ENCODE measurements around the gene PSD4. TPM values are rescaled to one million over a fixed set of nuclear protein-coding genes. Genes with fewer than 3 reads are reported as not detected.

The PSD4 gene
- total and polyA plus RNA-seq, 2 of the 8 experiments (the other 6 are each of a cell fraction or from before 2014, with no cell fraction given), result 0.53 to 1.2 TPM

GRCh38 chr2:113200736-113201490 is 27.1 kb downstream of the PSD4 start:
- Histone ChIP-seq H4K91ac (replicated peaks; ENCODE audit: insufficient read length, low read length) (no peak overlapping the region), H3K4me2 (ENCODE audit: insufficient read depth in 1 of 2, low read depth in 2 of 2, low read length in 2 of 2) (no peak overlapping the region), H2BK20ac (ENCODE audit: low read length) (no peak overlapping the region), H2AK5ac (ENCODE audit: low read depth, low read length) (no peak overlapping the region), H3K4me3 (ENCODE audit: extremely low read depth in 1 of 4, insufficient read depth in 2 of 4, low read depth in 3 of 4, low read length in 4 of 4) (no peak overlapping the region), H3K56ac (replicated peaks; ENCODE audit: insufficient read length, low read depth, low read length) (no peak overlapping the region), H3K14ac (ENCODE audit: insufficient read length) (no peak overlapping the region), H3K9me3 (ENCODE audit: insufficient read depth in 2 of 2, low read depth in 1 of 2, low read length in 1 of 2) (no peaks in the 10 kb centered on the region), H2AFZ (ENCODE audit: low read length) (no peak overlapping the region), H3K18ac (ENCODE audit: extremely low read depth, low read length) (no peak overlapping the region), H4K8ac (ENCODE audit: extremely low read depth, insufficient read depth, low read length) (no peak overlapping the region), H2BK15ac (ENCODE audit: low read length) (no peak overlapping the region), H3K23ac (ENCODE audit: insufficient read length) (no peak overlapping the region), H2BK120ac (replicated peaks; ENCODE audit: low read depth, low read length) (no peak overlapping the region), H3K79me1 (ENCODE audit: low read depth, low read length) (no peaks in the 10 kb centered on the region), H3K79me2 (ENCODE audit: control insufficient read depth in 1 of 2, insufficient read depth in 2 of 2, low read length in 2 of 2) (no peaks in the 10 kb centered on the region), H2BK5ac (ENCODE audit: low read depth, low read length) (no peak overlapping the region), H3K36me3 (ENCODE audit: control insufficient read depth in 2 of 4, insufficient read depth in 4 of 4, low read length in 3 of 4) (no peaks in the 10 kb centered on the region), H3K4ac (replicated peaks; ENCODE audit: insufficient read length, low read depth, low read length) (no peak overlapping the region), H4K20me1 (replicated peaks in 1 of 2; ENCODE audit: control insufficient read depth in 1 of 2, insufficient read depth in 2 of 2, low read length in 2 of 2) (no peaks in the 10 kb centered on the region), H4K5ac (ENCODE audit: insufficient read length, low read depth, low read length) (no peak overlapping the region), H3K27ac (ENCODE audit: low read depth, low read length) (no peak overlapping the region), H3K4me1 (replicated peaks in 1 of 4; ENCODE audit: control insufficient read depth in 3 of 4, insufficient read depth in 4 of 4, low read length in 3 of 4) (no peaks in the 10 kb centered on the region; a peak in 3 of 7 replicates), H3K27me3 (replicated peaks in 1 of 4; ENCODE audit: control insufficient read depth in 3 of 4, extremely low read depth in 1 of 4, insufficient read depth in 3 of 4, low read length in 3 of 4) (peaks cover 0 to 2% (median 0%) of the 10 kb centered on the region in 4 experiments; a peak in 1 of 7 replicates), H2BK12ac (ENCODE audit: low read depth, low read length) (no peak overlapping the region), H3K9ac (replicated peaks in 1 of 4; ENCODE audit: extremely low read depth in 1 of 4, low read depth in 3 of 4, low read length in 3 of 4) (no peak overlapping the region), H3K23me2 (ENCODE audit: low read depth, low read length) (peaks cover 2% of the 10 kb centered on the region; the same call in 1 of the 2 replicates)
- WGBS, 2 experiments (ENCODE audit: extremely low coverage in 1 of 2, insufficient coverage in 1 of 2, insufficient read length in 1 of 2, insufficient replicate concordance in 2 of 2, low coverage in 1 of 2, low lambda C conversion rate in 2 of 2, missing lambda C conversion rate in 1 of 2), result 95% methylated on average over 16 of the region's 17 CpGs; no CpG with 5 or more reads in 1 of the 2 experiments
- FAIRE-seq, result no peak
- CTCF ChIA-PET (ENCODE audit: partially characterized antibody), result interaction anchor here (0.5 to 16.5 kb wide), 21 partner anchors 7 to 241 kb away, joined by 3 to 253 read pairs (median 4); no protein-coding TSS in a partner anchor
- DNase-seq (ENCODE audit: low read depth in 1 of 2, low spot score in 2 of 2), result no peak
- POLR2A ChIA-PET (ENCODE audit: partially characterized antibody), result interaction anchor here (0.7 to 2.4 kb wide), 2 partner anchors 11 to 29 kb away, joined by 3 to 7 read pairs; no protein-coding TSS in a partner anchor
- TF ChIP-seq RAD21 (IDR thresholded peaks at IDR 0.05 in 1 of 2, conservative IDR thresholded peaks at IDR 0.05 in 1 of 2; ENCODE audit: low read depth in 2 of 2, low read length in 2 of 2), result no peak
- TF ChIP-seq EP300 (IDR thresholded peaks at IDR 0.05; ENCODE audit: borderline replicate concordance in 1 of 2, low read depth in 2 of 2, low read length in 2 of 2), result no peak
- no peak for TF ChIP-seq SIN3A (conservative IDR thresholded peaks at IDR 0.05 in 1 of 2, IDR thresholded peaks at IDR 0.05 in 1 of 2; ENCODE audit: low read depth in 1 of 2, low read length in 2 of 2)
- TF ChIP-seq BCL11A (IDR thresholded peaks at IDR 0.05; ENCODE audit: low read depth in 2 of 2, low read length in 2 of 2), result no peak
- no peak for TF ChIP-seq RFX5 (IDR thresholded peaks at IDR 0.05; ENCODE audit: borderline replicate concordance, low read depth, low read length)
- TF ChIP-seq MAFK (IDR thresholded peaks at IDR 0.05; ENCODE audit: low read depth, low read length), result no peak
- no peak for TF ChIP-seq USF2 (IDR thresholded peaks at IDR 0.05; ENCODE audit: low read length)
- TF ChIP-seq PHF8 (conservative IDR thresholded peaks at IDR 0.05; ENCODE audit: low read depth, low read length), result no peak
- TF ChIP-seq KDM4A (IDR thresholded peaks at IDR 0.05; ENCODE audit: low read depth, low read length, severe bottlenecking), result no peak
- TF ChIP-seq POLR2AphosphoS5 (IDR thresholded peaks at IDR 0.05; ENCODE audit: low read depth, low read length), result no peak
